GM19463 (cell line): ENCODE measurements around the gene GDPGP1.

Experiments
- ATAC-seq: cut with Tn5 transposase; IDR thresholded peaks from one replicate; pipeline ENCODE4 v1.9.1; 2021; ENCODE audit warnings: mild to moderate bottlenecking, moderate library complexity; ENCODE audit not compliant: unreplicated experiment

GDPGP1 gene

GRCh38 chr15:90294601-90295269, 60.7 kb downstream of the GDPGP1 start:
- no peak for ATAC-seq

GRCh38 chr15:90295270-90295648, 61.2 kb downstream of the GDPGP1 start:
- ATAC-seq, result no peak
